ENCODE results near the gene ABR. TPM values are rescaled to one million over a fixed set of nuclear protein-coding genes. Genes with fewer than 3 reads are reported as not detected.
A peak's percentile ranks its signal among the peaks of the same experiment; 100 is the strongest.

ABR gene
- total RNA-seq, 6 experiments from 2014 or later: 7.4 to 21.5 (median 11.3) TPM

DNA sequence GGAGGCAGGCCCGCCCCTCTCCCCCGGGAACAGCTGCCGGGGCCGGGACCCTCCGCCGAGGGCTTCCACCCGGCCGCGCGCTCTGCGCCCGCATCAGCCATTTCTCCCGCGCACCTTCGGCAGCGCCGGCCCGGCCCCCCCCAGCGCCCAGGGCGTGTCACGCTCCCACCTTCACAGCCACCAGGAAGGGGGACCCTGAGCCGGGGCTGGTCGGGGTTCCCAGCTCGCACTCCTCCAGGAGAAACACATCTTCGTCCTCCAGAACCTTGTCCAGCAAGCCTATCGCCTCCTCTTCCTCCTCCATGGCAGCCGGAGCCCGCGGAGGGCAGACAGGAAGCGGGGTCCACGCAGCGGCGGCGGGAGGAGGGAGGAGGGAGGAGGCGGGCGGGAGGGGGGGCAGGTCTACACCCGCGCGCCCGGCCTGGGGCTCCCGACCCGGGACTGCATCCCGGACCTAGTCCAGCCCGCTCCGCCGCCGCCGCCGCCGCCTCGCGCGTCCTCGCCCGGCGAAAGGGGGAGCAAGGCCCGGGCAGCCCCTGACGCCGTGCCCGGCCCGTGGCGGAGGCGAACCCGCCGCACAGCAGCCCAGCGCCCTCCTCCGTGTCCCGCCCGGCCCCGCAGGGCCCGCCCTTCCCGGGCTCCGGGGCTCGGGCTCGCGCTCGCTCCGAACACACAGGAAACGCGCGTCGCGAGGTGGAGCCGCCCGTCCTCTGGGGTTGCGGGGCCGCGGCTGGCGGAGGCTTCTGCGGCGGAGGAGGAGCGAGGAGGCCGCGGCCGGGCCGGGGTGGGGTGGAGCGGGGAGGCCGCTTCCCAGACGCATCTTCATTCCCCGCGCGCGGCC, 70.8 kb downstream of the ABR start:
- no peaks in the 10 kb centered on the region for H3K9me3 ChIP-seq
- no CpG with 5 or more reads among the region's 103 CpGs for WGBS (ENCODE audit: insufficient coverage, low coverage, low lambda C conversion rate, missing lambda C conversion rate)
- ATAC-seq (peak; percentile 27 to 63 (median 56)), DNase-seq (peak in 1 of 3 donors; percentile 66)
- H3K36me3 ChIP-seq: no peaks in the 10 kb centered on the region
- intact Hi-C loops (cut with DNase I): no loop called here
- H3K27me3 ChIP-seq: no peaks in the 10 kb centered on the region
- peak; percentile 24 for TF ChIP-seq POLR2A (IDR thresholded peaks at IDR 0.05)
- TF ChIP-seq, protein P1, sequence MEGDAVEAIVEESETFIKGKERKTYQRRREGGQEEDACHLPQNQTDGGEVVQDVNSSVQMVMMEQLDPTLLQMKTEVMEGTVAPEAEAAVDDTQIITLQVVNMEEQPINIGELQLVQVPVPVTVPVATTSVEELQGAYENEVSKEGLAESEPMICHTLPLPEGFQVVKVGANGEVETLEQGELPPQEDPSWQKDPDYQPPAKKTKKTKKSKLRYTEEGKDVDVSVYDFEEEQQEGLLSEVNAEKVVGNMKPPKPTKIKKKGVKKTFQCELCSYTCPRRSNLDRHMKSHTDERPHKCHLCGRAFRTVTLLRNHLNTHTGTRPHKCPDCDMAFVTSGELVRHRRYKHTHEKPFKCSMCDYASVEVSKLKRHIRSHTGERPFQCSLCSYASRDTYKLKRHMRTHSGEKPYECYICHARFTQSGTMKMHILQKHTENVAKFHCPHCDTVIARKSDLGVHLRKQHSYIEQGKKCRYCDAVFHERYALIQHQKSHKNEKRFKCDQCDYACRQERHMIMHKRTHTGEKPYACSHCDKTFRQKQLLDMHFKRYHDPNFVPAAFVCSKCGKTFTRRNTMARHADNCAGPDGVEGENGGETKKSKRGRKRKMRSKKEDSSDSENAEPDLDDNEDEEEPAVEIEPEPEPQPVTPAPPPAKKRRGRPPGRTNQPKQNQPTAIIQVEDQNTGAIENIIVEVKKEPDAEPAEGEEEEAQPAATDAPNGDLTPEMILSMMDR (IDR thresholded peaks at IDR 0.05): no peak
- H3K4me1 ChIP-seq: peaks cover 0 to 9% (median 0%) of the 10 kb centered on the region in 4 donors
- peak overlapping the region; percentile 43 to 58 (median 47) for H3K4me3 ChIP-seq
- peak overlapping the region; percentile 47 to 81 (median 73) for H3K27ac ChIP-seq

DNA sequence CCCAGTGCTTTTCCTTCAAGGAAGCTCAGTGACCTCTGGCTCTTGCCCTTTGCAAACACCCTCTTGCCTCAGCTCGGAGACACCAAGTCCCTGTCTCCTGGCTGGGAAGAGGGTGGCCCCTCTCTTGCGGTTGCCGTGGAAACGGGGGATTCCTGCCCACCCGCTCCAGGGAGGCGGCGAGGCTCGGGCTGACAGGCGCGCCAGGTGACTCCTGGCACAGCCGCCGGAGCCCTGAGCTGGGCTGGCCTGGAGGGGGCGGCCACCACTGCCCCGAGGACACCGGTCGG, 71.4 kb downstream of the ABR start:
- H3K36me3 ChIP-seq: no peaks in the 10 kb centered on the region
- DNase-seq: no peak
- 0% methylated on average over 2 of the region's 16 CpGs for WGBS (ENCODE audit: insufficient coverage, low coverage, low lambda C conversion rate, missing lambda C conversion rate)
- TF ChIP-seq POLR2A (IDR thresholded peaks at IDR 0.05): no peak
- TF ChIP-seq, protein P1 (IDR thresholded peaks at IDR 0.05): no peak
- H3K4me3 ChIP-seq: peak overlapping the region; percentile 43 to 58 (median 47)
- peak in 3 of 4 donors; percentile 3 to 11 (median 3) for ATAC-seq
- H3K27ac ChIP-seq: peak overlapping the region; percentile 47 to 81 (median 73)
- H3K27me3 ChIP-seq: no peaks in the 10 kb centered on the region
- no peaks in the 10 kb centered on the region for H3K9me3 ChIP-seq
- intact Hi-C loops (cut with DNase I): no loop called here
- peaks cover 0 to 9% (median 0%) of the 10 kb centered on the region in 4 donors for H3K4me1 ChIP-seq

DNA sequence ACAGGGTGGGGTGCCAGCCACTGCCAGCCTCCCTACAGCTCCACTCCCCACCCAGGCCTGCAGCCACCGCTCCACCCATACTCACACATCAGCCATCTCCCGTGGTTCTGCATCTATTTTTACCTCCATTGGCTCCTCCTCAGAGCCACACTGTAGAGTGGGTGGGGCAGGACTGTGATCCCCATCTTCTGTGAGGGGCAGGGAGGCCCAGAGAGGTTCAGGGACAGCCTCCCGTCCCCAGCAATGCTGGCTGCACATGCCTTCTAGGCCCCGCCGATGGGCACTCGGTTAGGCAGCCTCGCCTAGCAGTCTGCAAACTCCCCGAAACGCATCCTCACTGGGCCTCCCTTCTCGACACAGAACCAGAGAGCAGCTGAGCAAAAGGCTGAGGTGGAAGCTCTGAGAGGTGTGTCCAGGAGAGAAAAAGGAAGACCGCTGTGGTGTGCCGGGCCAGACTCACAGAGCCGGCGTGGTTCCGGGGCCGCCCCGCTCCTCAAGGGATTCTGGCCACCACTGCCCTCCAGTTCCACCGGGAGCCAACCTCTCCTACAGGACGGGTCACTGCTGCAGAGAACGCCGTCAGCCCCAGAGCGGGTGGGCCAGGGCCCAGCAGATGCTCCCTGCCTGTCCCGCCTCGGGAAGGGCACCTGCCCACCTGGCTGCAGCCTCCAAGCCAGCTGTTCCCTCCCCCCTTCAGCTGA, 71.9 kb downstream of the ABR start:
- intact Hi-C loops (cut with DNase I): no loop called here
- TF ChIP-seq, protein P1 (IDR thresholded peaks at IDR 0.05): no peak
- TF ChIP-seq POLR2A (IDR thresholded peaks at IDR 0.05): no peak
- Histone ChIP-seq H3K4me3 (peak overlapping the region; percentile 43 to 58 (median 47)), H3K27ac (peak overlapping the region in 1 of 3 donors; percentile 73), H3K27me3 (no peaks in the 10 kb centered on the region), H3K4me1 (peaks cover 0 to 9% (median 0%) of the 10 kb centered on the region in 4 donors), H3K36me3 (no peaks in the 10 kb centered on the region), H3K9me3 (no peaks in the 10 kb centered on the region)
- WGBS (ENCODE audit: insufficient coverage, low coverage, low lambda C conversion rate, missing lambda C conversion rate): 33% methylated on average over 3 of the region's 24 CpGs
- DNase-seq (no peak), ATAC-seq (no peak)

DNA sequence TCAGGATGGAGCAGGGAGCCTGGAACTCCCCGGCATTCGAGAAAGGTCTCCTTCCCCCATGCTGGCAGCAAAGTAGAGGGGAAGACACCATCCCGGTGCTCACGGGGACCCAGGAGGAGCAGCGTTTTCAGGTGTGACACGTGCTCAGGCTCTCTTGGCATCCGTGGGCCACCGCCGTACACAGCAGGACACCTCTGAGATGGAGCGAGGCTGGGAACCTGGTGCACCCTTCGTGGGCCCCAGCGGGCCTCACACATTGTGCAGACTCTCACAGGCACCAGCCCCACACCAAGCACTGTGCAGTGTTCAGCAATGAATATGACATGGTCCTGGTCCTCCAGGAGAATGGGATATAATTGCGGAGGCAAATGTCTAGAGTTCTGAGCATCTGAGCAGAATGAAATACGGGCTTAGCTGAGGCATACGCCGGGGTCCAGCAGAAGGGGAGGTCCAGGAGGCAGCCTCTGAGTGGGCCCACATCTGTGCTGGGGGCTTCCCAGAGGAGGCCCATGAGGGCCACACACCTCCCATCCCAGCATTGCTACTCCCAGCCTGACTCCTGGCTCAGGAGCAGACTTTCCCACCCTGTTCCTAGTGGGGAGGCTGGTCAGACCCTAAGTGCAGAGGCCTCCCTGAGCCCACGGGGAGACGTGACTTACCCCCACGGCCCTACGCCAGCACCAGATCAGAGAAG, 72.6 kb downstream of the ABR start:
- H3K4me3 ChIP-seq: no peak overlapping the region
- no peak for ATAC-seq
- DNase-seq: no peak
- H3K27ac ChIP-seq: no peak overlapping the region
- peaks cover 0 to 9% (median 0%) of the 10 kb centered on the region in 4 donors for H3K4me1 ChIP-seq
- WGBS (ENCODE audit: insufficient coverage, low coverage, low lambda C conversion rate, missing lambda C conversion rate): 89% methylated on average over 5 of the region's 20 CpGs
- no peaks in the 10 kb centered on the region for H3K36me3 ChIP-seq
- H3K27me3 ChIP-seq: no peaks in the 10 kb centered on the region
- no peaks in the 10 kb centered on the region for H3K9me3 ChIP-seq
- intact Hi-C loops (cut with DNase I): no loop called here
- TF ChIP-seq POLR2A (IDR thresholded peaks at IDR 0.05): no peak
- TF ChIP-seq, protein P1 (IDR thresholded peaks at IDR 0.05): no peak

Measured in right lobe of liver (tissue), 6 donors.